Subcutaneous adipose tissue (tissue), 4 donors: ENCODE results near the gene NUCKS1. TPM values are rescaled to one million over a fixed set of nuclear protein-coding genes. Genes with fewer than 3 reads are reported as not detected.

Experiments used
- CTCF ChIP-seq: fragments of 450-650 bp; IDR thresholded peaks from one replicate; pipeline ENCODE4 v1.5.1; 2016; ENCODE audit warnings: low read depth, mild to moderate bottlenecking, control low read depth, antibody characterized with exemption, moderate library complexity
- total RNA-seq, 4 donors: library from RNA; depleted of rRNA; stranded (reverse); fragments of >200 nt; gene quantifications; one replicate each; pipeline ENCODE4 v1.1.0, GENCODE V29; 2016

NUCKS1 gene
- total RNA-seq, 4 donors from 2014 or later: 60.2 to 111 (median 74.3) TPM

- TF ChIP-seq CTCF: no peak
Observed at GRCh38 chr1:205744403-205744802, 5.6 kb downstream of the NUCKS1 start.

- TF ChIP-seq CTCF: no peak
Observed at GRCh38 chr1:205743977-205744376, 6.0 kb downstream of the NUCKS1 start.

GRCh38 chr1:205741681-205742080 is 8.3 kb downstream of the NUCKS1 start:
- no peak for TF ChIP-seq CTCF

- no peak for TF ChIP-seq CTCF
Observed at GRCh38 chr1:205739348-205740160, 10.4 kb downstream of the NUCKS1 start.

GRCh38 chr1:205735218-205735617 is 14.8 kb downstream of the NUCKS1 start:
- no peak for TF ChIP-seq CTCF

- no peak for TF ChIP-seq CTCF
Observed at GRCh38 chr1:205733438-205734175, 16.4 kb downstream of the NUCKS1 start.

GRCh38 chr1:205729945-205730610 is 19.9 kb downstream of the NUCKS1 start:
- TF ChIP-seq CTCF: no peak
